Pancreas (tissue), 10 donors: ENCODE measurements around the gene CFAP57. TPM values are rescaled to one million over a fixed set of nuclear protein-coding genes. Genes with fewer than 3 reads are reported as not detected.

Source experiments
- ATAC-seq, 4 donors: fragments of 200-7000 bp; cut with Tn5 transposase; one replicate each; pipeline versions ENCODE4 v1.8.0 to v1.9.1; 2020; ENCODE audit warnings: mild to moderate bottlenecking in 4 of 4, moderate library complexity in 4 of 4
- DNase-seq, 6 donors: peaks; one replicate each; pipeline ENCODE4 v3.0.0-alpha.2; 2020
- FAIRE-seq: peaks from 2 replicates; lab custom pipeline; 2012; peaks lifted over from hg19 to GRCh38; lab: Jason Lieb, UNC
- H3K27ac ChIP-seq, 4 donors: fragments of 200-600 bp; sonication (generic); 1 replicate in 3 of 4; 2 replicates in 1 of 4; pipeline versions ENCODE4 v1.5.0 to v1.8.0; 2020
- H3K27me3 ChIP-seq, 4 donors: fragments of 200-600 bp; one replicate each; pipeline ENCODE4 v1.8.0; 2021
- H3K36me3 ChIP-seq, 3 donors: fragments of 200-600 bp; sonication (generic) in 1 of 3; one replicate each; pipeline versions ENCODE4 v1.5.0 to v1.8.0; 2020 to 2021
- H3K4me1 ChIP-seq, 3 donors: fragments of 200-600 bp; one replicate each; pipeline ENCODE4 v1.8.0; 2021
- H3K4me3 ChIP-seq, 4 donors: fragments of 200-600 bp; sonication (generic) in 2 of 4; one replicate each; pipeline versions ENCODE4 v1.5.0 to v1.8.0; 2020 to 2021
- H3K9me3 ChIP-seq, 4 donors: fragments of 200-600 bp; one replicate each; pipeline ENCODE4 v1.8.0; 2021
- WGBS, 2 donors: extraction: QIAGEN DNeasy Blood & Tissue Kit; methylation state at CpG; one replicate each; pipeline ENCODE4 v1.1.7; 2013; 5-methylcytosine and 5-hydroxymethylcytosine counted together
- intact Hi-C, 3 donors: fragments of 100-400 bp; cut with DNase I; formaldehyde crosslinking; loops; one replicate each; pipeline versions ENCODE4 v1.11.1 to v1.14.2; 2022
- polyA plus RNA-seq, 2 donors: library from polyadenylated mRNA; stranded (reverse); fragments of 200-250 nt; gene quantifications; one replicate each; pipeline ENCODE4 v1.2.3, GENCODE V29; 2013
- total RNA-seq, 6 donors: library from RNA; stranded (reverse); fragmentation: NEBNext Ultra II Directional in 4 of 6; extraction: Animal tissue kit (Norgen Biotek cat#: 25700) in 4 of 6; gene quantifications; one replicate each; pipeline versions ENCODE4 v1.2.1 to v1.2.4, GENCODE V29; 2021 to 2023
- TF ChIP-seq, protein P1 (sequence below), 4 donors: fragments of 200-600 bp; sonication (generic) in 3 of 4; IDR thresholded peaks; one replicate each; pipeline versions ENCODE4 v1.5.0 to v1.8.0; 2021; ENCODE audit warnings: antibody characterized with exemption in 4 of 4
- donor health status: healthy with polysubstance abuse.
- donor health status: DM: no; HTN: no; CAD: no; lungs with moderate emphysema.
- donor health status: DM: no; HTN: no; CAD: no.
- donor health status: control.
- donor health status: control.
- donor health status: Bipolar disorder and iron deficiency.
- donor health status: DM: yes; HTN: yes; CAD: no.
- donor health status: DM: no; HTN: no; CAD: no.
- donor health status: DM: no; HTN: no; CAD: no.
- donor health status: DM: yes; HTN: yes; CAD: no.

The CFAP57 gene
- total and polyA plus RNA-seq, 8 donors = 0.14 to 0.61 (median 0.21) TPM

DNA sequence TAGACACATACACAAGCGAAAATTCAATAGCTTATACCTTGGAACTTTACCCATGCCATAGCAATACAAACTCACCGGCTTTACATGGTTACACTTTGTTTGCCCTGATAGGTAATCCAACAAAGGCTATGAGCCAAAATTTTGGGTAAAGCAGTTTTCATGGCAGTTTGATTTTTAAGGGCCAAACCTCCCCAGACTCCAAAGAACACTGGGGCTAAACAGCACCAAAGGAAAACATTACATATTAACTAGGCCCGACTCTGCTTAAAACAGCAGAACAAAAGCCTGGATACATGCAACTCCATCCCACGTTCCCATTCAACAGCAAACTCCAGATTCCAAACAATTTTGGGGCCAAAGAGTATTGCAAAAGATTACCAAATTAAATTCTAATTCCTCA, 93.3 kb downstream of the CFAP57 start:
- Histone ChIP-seq H3K27me3 (no peaks in the 10 kb centered on the region), H3K27ac (peak overlapping the region in 3 of 4 donors; percentile 23 to 65 (median 39)), H3K36me3 (no peaks in the 10 kb centered on the region), H3K4me3 (no peak overlapping the region), H3K9me3 (no peaks in the 10 kb centered on the region), H3K4me1 (peaks cover 21 to 29% (median 27%) of the 10 kb centered on the region in 3 donors)
- WGBS, 2 donors = 19 to 29% methylated on average over 4 of the region's 4 CpGs
- FAIRE-seq (no peak), DNase-seq (no peak), ATAC-seq (peak in 3 of 4 donors; percentile 11 to 44 (median 11))
- TF ChIP-seq, protein P1, sequence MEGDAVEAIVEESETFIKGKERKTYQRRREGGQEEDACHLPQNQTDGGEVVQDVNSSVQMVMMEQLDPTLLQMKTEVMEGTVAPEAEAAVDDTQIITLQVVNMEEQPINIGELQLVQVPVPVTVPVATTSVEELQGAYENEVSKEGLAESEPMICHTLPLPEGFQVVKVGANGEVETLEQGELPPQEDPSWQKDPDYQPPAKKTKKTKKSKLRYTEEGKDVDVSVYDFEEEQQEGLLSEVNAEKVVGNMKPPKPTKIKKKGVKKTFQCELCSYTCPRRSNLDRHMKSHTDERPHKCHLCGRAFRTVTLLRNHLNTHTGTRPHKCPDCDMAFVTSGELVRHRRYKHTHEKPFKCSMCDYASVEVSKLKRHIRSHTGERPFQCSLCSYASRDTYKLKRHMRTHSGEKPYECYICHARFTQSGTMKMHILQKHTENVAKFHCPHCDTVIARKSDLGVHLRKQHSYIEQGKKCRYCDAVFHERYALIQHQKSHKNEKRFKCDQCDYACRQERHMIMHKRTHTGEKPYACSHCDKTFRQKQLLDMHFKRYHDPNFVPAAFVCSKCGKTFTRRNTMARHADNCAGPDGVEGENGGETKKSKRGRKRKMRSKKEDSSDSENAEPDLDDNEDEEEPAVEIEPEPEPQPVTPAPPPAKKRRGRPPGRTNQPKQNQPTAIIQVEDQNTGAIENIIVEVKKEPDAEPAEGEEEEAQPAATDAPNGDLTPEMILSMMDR (IDR thresholded peaks at IDR 0.05) = no peak
- intact Hi-C loops = no loop called here

GRCh38 chr1:43266881-43267280, 94.8 kb downstream of the CFAP57 start:
- TF ChIP-seq, protein P1 (IDR thresholded peaks at IDR 0.05) = no peak
- FAIRE-seq (no peak), ATAC-seq (no peak), DNase-seq (no peak)
- Histone ChIP-seq H3K9me3 (no peaks in the 10 kb centered on the region), H3K27me3 (no peaks in the 10 kb centered on the region), H3K27ac (no peak overlapping the region), H3K4me3 (no peak overlapping the region), H3K4me1 (peaks cover 14 to 23% (median 20%) of the 10 kb centered on the region in 3 donors), H3K36me3 (no peaks in the 10 kb centered on the region)
- intact Hi-C loops = no loop called here
- 89 to 93% methylated on average over 1 of the region's 1 CpG for WGBS, 2 donors

DNA sequence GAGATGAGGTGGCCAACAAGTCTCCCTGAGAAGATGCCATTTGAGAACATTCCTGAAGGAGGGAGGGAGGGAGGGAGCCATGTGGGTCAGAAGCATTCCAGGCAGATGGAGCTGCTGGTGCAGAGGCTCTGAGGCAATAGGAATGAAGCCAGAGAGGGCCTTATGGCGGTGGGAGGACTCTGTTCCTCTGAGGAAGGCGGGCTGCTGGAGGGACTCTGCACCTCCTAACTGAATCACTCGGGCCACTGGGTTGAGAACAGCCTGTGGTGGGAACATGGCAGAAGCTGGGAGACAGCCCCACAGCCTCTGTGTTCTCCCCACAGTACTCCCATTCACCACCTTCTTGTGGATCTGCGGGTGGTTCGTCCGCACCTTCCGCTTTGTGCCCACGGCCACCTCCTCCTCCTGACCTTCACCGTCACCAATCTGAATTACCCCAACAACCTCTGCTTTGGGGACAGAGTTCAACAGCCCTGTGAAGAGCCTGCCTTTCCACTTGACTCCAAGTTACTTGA, 95.2 kb downstream of the CFAP57 start:
- ATAC-seq = no peak
- Histone ChIP-seq H3K4me1 (peaks cover 13 to 23% (median 16%) of the 10 kb centered on the region in 3 donors), H3K36me3 (no peaks in the 10 kb centered on the region), H3K27me3 (no peaks in the 10 kb centered on the region), H3K27ac (no peak overlapping the region), H3K4me3 (no peak overlapping the region), H3K9me3 (no peaks in the 10 kb centered on the region)
- no peak for FAIRE-seq
- TF ChIP-seq, protein P1 (IDR thresholded peaks at IDR 0.05) = no peak
- DNase-seq = peak in 1 of 6 donors; percentile 10
- intact Hi-C loops = no loop called here
- WGBS, 2 donors = 57 to 60% methylated on average over 9 of the region's 9 CpGs

DNA sequence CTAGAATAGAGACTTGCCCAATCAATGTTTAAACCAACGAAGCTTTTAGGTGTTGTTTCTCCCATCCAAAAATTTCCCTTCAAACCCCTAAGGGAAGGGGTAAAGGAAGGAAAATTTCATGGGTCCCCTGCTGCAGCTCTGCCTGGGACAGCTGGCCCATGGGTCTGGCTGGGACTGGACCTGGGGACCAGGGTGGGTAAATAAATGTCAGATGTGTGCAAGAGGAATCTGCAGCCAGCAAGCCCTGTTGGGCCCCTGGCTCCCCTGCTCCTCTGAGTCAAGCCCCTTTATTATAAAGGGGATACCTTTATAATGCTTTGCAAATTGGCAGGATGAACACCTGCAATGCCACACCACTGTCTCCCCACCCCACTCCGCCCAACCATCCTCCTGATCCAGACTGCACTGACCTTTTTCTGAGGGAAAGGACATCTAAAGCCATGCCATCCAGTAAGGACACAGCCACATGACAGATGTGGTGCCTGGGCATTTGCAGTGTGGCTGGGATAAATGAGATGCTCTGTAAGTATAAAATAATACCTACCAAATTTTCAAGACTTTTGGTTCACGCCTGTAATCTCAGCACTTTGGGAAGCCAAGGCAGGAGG, 95.8 kb downstream of the CFAP57 start:
- 75% methylated on average over 3 of the region's 3 CpGs for WGBS, 2 donors
- ATAC-seq (no peak), DNase-seq (peak in 1 of 6 donors; percentile 9), FAIRE-seq (no peak)
- peaks cover 13 to 23% (median 16%) of the 10 kb centered on the region in 3 donors for H3K4me1 ChIP-seq
- no peaks in the 10 kb centered on the region for H3K9me3 ChIP-seq
- no peak overlapping the region for H3K27ac ChIP-seq
- intact Hi-C loops = no loop called here
- H3K4me3 ChIP-seq = no peak overlapping the region
- peaks cover 0 to 2% (median 0%) of the 10 kb centered on the region in 3 donors for H3K36me3 ChIP-seq
- no peaks in the 10 kb centered on the region for H3K27me3 ChIP-seq
- TF ChIP-seq, protein P1 (IDR thresholded peaks at IDR 0.05) = no peak
